RWPE1 (cell line): ENCODE measurements around the gene CAMK2G.
A peak's percentile ranks its signal among the peaks of the same experiment; 100 is the strongest.

ENCODE experiments used
- CTCF ChIA-PET: fragments of 350-600 bp; sonication (Branson Sonifier 250); formaldehyde crosslinking; extraction: SDS; loops from one replicate; lab custom pipeline; 2021; lab: Yijun Ruan, JAX
- POLR2A ChIA-PET: fragments of 400-600 bp; formaldehyde crosslinking; extraction: SDS; loops from one replicate; lab custom pipeline; 2020; ENCODE audit warnings: antibody characterized with exemption; ENCODE audit not compliant: low non-redundant PET; lab: Yijun Ruan, JAX
- DNase-seq: peaks from one replicate; pipeline ENCODE4 v3.0.0; 2012; ENCODE audit warnings: low spot score
- H3K27ac ChIP-seq: fragments of 450-650 bp; 2 replicates; pipeline ENCODE4 v1.5.1; 2017
- TF ChIP-seq, protein P1 (sequence below): fragments of 450-650 bp; conservative IDR thresholded peaks from 2 replicates; pipeline ENCODE4 v1.5.1; 2017; ENCODE audit warnings: low read depth, mild to moderate bottlenecking

Gene CAMK2G

DNA sequence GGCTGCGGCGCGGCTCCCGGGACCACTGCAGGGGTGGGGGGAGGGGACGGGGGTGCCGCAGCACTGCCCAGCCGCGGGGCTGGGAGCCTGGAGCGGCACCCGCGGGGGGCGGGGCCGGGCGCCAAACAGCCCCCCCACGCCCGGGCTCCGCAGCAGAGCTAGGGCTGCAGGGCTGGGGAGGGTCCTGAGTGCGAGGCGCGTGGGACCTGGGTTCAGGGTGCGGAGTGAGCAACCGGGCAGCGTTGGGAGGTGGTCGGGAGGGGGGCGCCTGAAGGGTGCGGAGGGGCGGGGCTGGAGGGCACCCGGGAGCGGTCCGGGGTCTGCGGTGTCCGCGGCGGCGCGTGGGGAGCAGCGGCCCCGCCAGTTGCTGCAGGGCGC lies 528 bp downstream of the CAMK2G start:
- POLR2A ChIA-PET, result interaction anchor here (0.7 to 0.9 kb wide), 2 partner anchors 15 to 35 kb away, joined by 4 read pairs; no protein-coding TSS in a partner anchor
- peak overlapping the region; percentile 72 for H3K27ac ChIP-seq
- DNase-seq, result no peak
- TF ChIP-seq, protein P1, sequence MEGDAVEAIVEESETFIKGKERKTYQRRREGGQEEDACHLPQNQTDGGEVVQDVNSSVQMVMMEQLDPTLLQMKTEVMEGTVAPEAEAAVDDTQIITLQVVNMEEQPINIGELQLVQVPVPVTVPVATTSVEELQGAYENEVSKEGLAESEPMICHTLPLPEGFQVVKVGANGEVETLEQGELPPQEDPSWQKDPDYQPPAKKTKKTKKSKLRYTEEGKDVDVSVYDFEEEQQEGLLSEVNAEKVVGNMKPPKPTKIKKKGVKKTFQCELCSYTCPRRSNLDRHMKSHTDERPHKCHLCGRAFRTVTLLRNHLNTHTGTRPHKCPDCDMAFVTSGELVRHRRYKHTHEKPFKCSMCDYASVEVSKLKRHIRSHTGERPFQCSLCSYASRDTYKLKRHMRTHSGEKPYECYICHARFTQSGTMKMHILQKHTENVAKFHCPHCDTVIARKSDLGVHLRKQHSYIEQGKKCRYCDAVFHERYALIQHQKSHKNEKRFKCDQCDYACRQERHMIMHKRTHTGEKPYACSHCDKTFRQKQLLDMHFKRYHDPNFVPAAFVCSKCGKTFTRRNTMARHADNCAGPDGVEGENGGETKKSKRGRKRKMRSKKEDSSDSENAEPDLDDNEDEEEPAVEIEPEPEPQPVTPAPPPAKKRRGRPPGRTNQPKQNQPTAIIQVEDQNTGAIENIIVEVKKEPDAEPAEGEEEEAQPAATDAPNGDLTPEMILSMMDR, result no peak
- CTCF ChIA-PET, result no interaction called here

DNA sequence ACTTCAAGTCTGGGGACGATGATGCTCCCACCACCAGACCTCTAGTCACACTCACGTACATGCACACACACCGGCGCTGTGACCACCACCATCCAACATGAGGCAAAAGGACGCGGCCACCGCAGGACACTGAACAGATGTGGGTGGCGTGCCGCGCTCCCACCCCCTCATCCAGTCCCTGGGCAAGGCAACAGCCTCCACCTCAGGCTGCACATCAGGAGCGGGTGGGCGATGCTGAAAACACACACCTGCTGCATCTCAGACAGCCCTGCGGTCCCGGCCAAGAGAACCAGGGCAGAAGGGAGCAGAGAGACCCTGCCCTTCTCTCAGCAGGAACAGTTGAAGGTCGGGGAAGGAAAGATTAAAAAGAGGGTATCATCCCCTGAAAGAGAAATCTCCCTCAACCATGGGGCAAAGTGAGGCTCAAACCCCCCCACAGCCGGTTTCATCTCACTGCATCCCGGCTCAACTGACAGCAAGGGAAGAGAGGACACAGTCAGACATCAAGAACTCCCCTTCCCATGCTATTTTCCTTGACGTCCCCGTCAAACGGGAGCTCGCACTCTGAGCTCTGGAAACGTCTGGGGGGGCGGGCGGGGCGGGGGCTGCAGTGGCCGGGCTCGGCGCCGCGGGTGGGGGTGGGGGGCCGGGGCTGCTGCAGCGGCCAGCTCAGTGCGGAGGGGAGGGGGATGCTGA lies 1.1 kb downstream of the CAMK2G start:
- peak overlapping the region; percentile 72 for H3K27ac ChIP-seq
- ChIA-PET POLR2A (interaction anchor here (0.5 to 0.9 kb wide), 2 partner anchors 34 to 276 kb away, joined by 4 read pairs; no protein-coding TSS in a partner anchor), CTCF (no interaction called here)
- TF ChIP-seq, protein P1, result no peak
- DNase-seq, result no peak

DNA sequence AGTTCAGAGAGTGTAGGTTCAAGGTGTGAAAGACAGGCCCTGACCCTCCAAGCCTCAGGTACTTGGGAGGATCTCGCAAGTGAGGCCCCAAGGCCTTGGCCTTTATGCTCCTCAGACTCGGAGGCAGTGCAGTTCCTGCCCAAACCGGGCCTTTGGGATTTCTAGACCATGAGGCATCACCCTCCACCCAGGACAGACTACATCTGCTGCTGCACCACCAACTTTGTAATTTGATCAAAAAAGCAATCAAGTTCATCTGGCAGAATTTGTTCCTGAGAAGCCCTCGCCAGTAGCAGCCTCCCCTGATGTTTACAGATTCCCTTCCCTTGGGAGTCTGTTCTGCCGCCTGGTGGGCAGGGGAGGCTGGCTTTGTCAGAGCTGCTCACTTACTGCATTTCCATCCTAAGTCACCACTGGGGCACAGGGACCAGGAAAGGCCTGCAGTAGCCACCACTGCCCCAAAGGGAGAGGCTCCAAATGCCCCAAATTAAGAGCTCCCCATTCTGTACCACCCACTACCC lies 2.1 kb downstream of the CAMK2G start:
- POLR2A ChIA-PET, result interaction anchor here (0.5 kb wide), 1 partner anchor 277 kb away, joined by 4 read pairs; no protein-coding TSS in a partner anchor
- TF ChIP-seq, protein P1, result no peak
- CTCF ChIA-PET, result interaction anchor here (0.6 to 1.6 kb wide), 2 partner anchors 23 to 202 kb away, joined by 3 to 4 read pairs; no protein-coding TSS in a partner anchor
- H3K27ac ChIP-seq, result peak overlapping the region; percentile 46
- no peak for DNase-seq

DNA sequence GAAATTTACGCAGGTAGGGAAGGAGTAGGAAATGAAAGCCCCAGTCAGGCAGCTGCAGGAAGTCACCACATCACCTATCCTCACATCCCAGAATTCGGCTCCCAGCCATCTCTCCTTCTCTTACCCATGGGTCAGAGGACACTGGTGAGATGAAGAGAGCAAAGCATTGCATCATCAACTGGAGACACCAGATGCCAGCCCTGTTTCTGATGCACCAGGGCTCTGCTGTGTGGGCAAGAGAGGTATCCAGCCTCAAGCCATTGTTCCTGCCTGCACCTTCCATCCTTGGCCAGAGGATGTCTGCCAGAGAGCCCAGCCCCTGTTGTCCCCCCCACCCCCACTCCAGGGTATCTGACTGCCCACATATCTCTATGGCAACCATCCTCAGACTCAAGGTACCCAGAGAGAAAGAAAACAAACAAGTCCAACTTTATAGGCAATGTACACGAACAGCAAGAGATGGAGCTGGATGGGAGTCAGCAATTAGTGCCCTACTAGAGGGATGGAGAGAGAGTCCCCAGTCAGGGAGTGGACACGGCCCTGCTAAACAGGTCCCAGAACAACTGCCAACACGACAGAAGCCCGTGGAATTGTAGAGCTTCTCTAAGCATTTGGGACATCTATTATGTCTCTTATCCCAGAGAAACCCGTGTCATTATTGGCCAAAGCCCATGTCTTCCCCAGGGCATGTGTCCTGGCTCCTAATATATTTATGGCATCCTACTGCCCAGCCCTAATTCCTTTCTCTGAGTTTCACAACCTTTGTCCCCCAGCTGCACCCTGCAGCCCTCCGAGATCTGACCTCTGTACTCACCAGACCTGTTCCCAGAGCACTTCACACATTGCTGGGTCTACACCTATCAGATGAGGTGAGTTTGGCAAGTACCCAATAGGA lies 2.8 kb downstream of the CAMK2G start:
- peak overlapping the region; percentile 46 for H3K27ac ChIP-seq
- ChIA-PET CTCF (interaction anchor here (0.6 to 1.6 kb wide), 4 partner anchors 13 to 203 kb away, joined by 3 to 4 read pairs (median 3); no protein-coding TSS in a partner anchor), POLR2A (no interaction called here)
- peak; percentile 63 for DNase-seq
- TF ChIP-seq, protein P1, result no peak

DNA sequence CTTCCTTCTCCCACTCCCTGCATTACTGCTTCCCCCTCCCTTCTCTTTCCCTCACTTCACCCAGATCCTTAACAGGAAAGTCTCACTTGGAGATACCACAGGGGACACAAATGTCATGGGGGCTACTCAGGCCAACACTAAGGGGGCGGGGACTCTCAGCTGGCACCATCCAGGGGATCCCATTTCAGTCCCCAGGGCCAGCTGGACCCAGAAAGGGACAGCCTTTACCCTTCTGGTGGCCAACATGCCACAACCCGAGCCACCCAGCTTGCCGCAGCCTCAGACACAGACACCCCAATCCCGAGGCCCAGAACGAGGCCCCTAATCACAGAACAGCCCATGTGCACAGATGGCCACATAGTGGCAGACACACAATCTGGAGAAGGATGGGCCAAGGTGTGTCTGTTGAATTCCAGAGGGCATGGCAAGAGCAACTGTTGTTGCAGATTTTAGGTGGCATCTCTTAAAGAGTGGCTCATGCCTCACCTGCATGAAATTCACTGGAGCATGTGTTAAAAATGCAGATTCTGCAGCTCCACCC lies 5.6 kb downstream of the CAMK2G start:
- ChIA-PET CTCF (interaction anchor here (0.5 to 1.2 kb wide), 3 partner anchors 10 to 90 kb away, joined by 4 to 5 read pairs (median 4); no protein-coding TSS in a partner anchor), POLR2A (no interaction called here)
- DNase-seq, result no peak
- TF ChIP-seq, protein P1, result no peak
- no peak overlapping the region for H3K27ac ChIP-seq
